ENCODE measurements around the gene MAP3K2.

Gene MAP3K2

DNA sequence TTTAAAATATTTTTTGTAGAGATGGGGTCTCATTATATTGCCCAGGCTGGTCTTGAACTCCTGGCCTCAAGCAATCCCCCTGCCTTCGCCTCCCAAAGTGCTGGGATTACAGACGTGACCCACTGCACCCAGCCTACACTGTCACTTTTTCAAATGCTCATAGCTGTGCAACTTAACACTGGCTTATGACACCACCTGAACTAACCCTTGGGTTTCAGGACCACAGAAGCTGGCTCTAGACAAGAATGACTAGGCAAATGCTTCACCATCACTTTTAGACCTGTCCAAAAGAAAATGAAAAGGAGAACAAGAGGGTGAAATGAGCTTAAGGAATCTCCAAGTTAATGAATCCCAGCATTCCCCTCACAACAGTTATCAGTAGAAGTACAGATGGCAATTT, 107.1 kb downstream of the MAP3K2 start:
- no peak for DNase-seq

DNA sequence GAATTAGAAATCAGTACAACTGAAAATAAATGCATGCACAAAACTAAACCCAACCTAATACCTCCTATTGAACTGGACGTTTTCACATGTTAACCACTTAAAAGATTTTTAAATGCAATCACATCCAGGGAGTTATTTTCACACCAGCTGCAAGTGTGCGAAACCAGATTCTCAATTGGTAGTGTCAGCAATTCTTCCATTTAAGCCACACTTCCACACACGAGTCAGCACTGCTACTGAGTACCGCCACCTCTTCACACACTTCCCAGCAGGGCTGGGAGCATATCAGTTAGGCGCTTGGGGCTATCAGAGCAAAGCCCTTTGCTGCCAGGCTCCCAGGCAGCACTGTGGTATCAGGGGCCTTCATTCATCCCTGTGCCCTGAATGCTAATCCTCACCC, 108.0 kb downstream of the MAP3K2 start:
- no peak for DNase-seq

DNA sequence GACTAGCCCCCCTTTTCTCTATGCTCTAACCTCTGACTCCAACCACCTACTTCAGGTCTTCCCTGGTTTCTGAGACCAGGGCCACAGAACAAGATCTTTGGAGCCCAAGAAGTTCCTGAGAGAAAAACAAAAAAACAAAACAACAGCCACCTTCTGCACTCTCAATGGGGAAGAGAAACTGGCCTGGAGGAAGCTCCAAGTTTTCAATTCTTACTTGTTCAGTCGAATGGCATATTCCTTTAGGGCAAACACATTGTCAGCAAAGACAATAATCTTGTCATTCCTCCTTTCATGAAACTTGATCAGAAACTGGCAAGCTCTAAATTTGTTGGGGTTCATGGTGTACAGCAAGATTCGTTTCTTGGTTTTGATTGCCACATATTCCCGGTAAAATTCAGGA, 108.8 kb downstream of the MAP3K2 start:
- no peak for DNase-seq

DNA sequence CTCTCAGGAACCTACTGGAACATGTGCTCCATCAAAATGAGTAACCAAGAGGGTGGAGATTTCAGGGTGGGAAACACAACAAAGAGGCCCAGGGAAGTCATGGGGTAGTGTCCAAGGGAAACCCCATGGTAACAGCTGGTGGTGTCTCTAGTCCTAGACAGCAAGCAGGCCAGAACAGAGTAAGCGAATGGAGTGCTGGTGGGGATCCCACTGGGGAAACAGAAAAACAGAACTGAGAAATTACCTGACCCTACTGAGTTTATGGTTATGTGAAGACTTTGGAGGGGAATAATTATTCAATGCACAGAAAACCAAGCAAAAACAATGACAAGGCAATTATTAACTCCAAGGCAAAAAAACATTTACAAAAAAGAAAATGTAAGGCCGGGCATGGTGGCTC, 110.7 kb downstream of the MAP3K2 start:
- DNase-seq: no peak

DNA sequence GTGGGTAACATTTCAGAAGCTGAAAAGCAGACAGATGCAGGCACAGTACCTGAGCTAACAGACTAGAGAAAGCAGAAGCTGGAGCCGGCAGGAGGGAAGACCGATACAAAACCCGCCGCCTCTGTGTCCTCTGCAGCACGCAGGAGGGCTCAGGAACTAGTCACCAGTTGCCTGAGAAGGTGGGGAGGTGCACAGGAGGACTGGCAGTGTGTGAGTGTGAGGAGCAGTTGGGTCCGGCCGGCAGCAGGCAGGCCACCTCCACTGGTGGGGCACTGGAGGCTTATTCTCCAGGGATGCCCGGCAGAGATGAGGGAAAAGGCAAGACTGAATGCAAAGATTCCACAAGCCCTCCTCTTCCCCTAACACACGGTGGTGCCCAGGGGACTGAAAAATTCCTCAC, 112.0 kb downstream of the MAP3K2 start:
- no peak for DNase-seq

DNA sequence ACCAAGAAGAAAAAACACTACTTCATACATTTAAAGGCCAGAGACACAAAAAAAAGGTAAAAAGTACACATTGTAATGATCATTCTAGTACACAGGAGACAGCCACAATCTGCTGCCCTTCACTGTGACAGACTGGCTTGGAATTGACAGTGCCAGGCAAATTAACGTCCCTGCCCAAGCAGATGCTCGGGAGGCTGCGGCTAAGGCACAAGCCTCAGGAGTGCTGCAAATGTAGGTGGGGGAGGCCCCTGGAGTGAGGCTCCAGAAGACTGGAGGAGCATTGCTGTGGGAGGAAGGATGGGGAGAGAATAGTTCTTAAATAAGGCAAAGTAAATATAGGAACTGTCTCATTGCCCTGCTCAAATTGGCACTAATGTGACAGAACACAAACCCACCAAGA, 112.4 kb downstream of the MAP3K2 start:
- no peak for DNase-seq

DNA sequence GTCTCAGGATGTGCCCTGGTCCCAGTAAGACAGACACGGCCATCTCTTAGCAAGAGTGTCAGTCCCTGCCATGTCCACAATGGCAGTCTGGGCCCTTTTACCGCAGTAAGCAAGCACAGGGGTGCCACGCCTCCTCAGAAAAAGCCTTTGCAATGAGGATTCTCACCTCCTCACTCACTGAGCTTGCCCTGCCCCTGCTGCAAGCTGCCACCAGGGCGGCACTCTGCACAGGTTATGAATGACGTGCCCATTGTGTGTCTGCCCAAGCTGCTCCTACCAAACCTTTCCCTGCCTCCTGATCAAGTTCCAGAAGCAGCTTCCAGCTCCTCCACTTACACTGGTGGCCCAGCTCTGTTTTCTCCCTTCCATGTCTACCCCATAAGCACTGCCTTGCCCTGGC, 117.1 kb downstream of the MAP3K2 start:
- DNase-seq: no peak

DNA sequence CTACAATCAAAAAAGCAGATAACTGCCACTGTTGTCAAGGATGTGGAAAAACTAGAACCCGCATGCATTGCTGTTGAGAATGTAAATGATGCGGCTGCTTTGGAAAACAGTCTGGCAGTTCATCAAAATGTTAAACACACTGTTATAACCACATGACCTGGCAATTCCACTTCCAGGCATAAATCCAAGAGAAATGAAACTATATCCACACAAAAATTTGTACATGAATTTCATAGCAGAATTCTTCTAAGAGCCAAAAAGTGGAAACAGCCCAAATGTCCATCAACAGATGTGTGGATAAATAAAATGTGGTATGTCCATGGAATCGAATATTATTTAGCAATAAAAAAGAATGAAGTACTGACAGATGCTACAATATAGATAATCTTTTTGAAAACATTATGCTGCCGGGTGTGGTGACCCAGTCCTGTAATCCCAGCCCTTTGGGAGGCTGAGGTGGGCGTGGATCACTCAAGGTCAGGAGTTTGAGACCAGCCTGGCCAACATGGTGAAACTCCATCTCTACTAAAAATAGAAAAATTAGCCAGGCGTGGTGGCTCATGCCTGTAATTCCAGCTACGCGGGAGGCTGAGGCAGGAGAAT, 125.9 kb downstream of the MAP3K2 start:
- no peak for DNase-seq

DNA sequence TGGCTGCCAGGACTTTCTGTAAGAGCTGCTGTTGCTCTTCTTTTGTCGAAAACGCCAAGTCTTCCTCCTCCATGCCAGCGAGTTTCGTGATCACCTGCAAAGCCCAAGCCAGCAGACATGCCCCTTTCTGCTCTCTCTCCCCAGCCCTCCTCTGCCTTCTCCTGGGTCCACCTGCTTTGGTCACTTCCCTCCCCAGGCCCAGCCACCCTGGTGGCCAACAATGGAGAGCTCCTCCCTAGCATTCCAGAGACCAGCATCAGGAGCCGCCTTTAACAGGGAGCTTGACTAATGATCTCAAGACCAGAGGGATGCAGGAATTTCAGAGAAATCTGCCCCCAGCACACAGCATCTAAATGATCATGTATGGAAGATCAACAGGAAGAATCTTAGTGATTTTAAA, 128.4 kb downstream of the MAP3K2 start:
- DNase-seq: no peak

DNA sequence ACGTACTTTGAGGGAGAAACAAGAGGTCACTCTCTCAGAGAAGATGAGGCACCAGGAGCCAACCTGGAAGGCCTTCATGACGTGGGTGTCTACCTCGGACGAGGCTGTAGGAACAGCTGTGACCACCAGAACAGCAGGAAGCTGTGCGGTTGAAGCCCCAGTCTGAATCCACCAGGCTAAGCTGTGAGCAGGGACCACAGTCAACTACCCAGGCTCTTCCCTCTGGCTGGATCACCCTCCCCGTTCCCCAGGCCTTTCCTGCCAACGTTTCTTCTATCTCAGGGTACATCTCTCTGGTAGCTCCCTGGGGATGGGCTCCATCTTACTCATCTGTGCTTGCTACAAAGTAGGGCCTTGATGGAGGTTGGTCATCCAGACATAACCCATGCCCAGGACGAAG, 130.9 kb downstream of the MAP3K2 start:
- DNase-seq: no peak

DNA sequence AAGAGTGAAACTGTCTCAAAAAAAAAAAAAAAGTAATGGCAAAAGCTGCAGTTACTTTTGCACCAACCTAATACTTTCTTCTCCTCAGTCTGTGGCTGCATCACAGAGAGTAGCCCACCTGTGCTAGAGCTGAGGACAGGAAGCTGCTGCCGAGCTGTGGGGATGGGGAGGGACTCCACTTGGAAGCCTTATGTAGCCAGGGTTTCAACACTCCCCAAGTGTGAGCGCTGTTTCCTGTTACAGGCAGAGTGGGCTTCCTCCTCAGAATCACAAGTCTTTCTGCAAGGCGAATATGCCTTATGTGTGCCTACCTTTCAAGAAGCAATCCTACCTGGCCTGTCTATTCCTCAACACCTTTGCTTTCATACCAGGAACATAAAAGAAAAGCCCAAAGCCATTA, 131.4 kb downstream of the MAP3K2 start:
- DNase-seq: no peak

DNA sequence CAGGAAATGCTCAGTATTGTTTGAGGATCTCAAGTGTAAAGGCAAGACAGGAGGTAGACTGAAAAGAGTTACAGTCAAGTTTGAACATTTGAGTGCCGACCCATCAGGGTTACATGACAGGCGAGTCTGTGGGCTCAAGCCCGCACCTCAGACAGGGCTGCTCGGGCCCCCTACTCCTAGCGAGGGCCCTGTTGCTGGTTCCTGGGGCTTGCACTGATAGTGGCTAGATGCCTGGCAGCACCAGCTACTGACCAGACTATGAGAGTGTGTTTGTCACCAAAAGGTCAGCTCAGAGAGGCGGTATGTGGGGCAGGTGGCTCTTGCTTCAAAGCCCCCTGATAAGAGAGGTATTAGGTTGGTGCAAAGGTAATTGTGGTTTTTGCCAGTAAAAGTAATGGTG, 132.1 kb downstream of the MAP3K2 start:
- DNase-seq: no peak

DNA sequence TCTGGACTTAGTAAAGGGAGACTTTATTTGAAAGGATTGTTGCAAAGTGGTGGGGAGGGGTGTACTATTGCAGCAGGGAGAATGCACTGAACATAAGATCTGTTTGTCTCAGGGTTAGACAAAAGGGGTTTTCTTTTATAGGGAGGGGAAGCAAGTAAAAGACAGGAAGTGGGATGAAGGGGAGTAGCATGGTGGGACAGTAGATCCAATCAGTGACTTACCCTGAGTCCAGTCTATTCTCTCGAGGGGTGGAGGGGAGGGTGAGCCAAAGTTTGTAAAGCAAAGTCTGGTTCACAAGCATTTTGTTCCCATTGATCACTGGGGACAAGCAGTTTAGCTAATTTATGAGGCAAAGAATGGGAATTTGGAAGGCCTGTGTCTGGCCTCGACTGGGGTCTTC, 132.6 kb downstream of the MAP3K2 start:
- DNase-seq: no peak

DNA sequence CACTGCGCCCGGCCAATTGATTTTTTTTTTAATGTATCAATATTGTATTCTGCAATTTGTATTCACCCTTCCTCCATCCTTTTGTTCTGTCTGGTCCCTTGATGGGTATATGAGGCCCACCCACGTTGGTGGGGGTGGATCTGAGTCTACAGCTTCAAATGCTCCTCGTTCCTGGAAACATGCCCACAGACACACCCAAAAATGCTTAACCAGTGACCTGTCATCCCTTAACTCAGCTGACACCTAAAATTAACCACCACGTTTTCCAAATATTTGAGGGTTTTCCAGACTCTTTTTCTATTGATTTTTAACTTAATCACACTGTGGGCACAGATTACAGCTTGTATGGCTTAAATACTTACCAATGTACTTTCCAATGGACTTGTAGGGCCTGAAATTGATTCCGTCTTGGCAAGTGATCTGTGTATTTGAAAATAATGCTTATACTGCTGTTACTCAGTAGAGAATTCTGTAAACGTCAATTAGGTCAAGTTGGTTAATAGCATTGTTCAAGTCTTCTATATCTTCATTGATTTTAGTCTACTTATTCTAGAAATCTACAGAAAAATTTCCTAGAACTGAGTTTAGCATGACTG, 133.3 kb downstream of the MAP3K2 start:
- DNase-seq: no peak

Measured in NCI-H1105 treated with DMSO at 0.1 percent for 48 hours (cell line).